GM12878 (cell line): ENCODE data around the gene SELENOK. TPM values are rescaled to one million over a fixed set of nuclear protein-coding genes. Genes with fewer than 3 reads are reported as not detected.

Experiments used
- ATAC-seq: fragments of 200-7000 bp; cut with Tn5 transposase; 3 replicates; pipeline ENCODE4 v1.9.1; 2020; ENCODE audit warnings: mild to moderate bottlenecking, moderate library complexity
- BruUV-seq: library from RNA; stranded (reverse); fragments of 400-500 nt; replicated peaks from 2 replicates; lab custom pipeline; 2021; lab: Mats Ljungman, UMichigan
- CTCF ChIA-PET: fragments of 300-600 bp; sonication (Branson Sonifier 250); formaldehyde crosslinking; extraction: SDS; loops from one replicate; lab custom pipeline; 2021; ENCODE audit warnings: inconsistent platforms; lab: Yijun Ruan, JAX
- POLR2A ChIA-PET: fragments of 350-600 bp; formaldehyde crosslinking; extraction: SDS; loops from one replicate; lab custom pipeline; 2021; ENCODE audit warnings: inconsistent platforms; lab: Charles Lee
- RAD21 ChIA-PET: fragments of 300-600 bp; sonication (Branson Sonifier 250); formaldehyde crosslinking; loops from one replicate; lab custom pipeline; 2023; ENCODE audit warnings: antibody characterized with exemption; ENCODE audit not compliant: unreplicated experiment; lab: Charles Lee
- SMC1A ChIA-PET: fragments of 300-600 bp; sonication (Branson Sonifier 250); formaldehyde crosslinking; loops from one replicate; lab custom pipeline; 2023; ENCODE audit not compliant: unreplicated experiment, uncharacterized antibody; lab: Charles Lee
- DNase-seq: peaks from one replicate; pipeline ENCODE4 v3.0.0-alpha.2; 2011; ENCODE audit warnings: low read depth, low spot score
- FAIRE-seq: peaks from 3 replicates; lab custom pipeline; 2011; peaks lifted over from hg19 to GRCh38; lab: Jason Lieb, UNC
- H2AFZ ChIP-seq: 2 replicates; pipeline ENCODE4 v1.6.0; 2011; ENCODE audit warnings: low read depth, low read length, control low read depth; ENCODE audit not compliant: control insufficient read depth
- H3K27ac ChIP-seq: 2 replicates; pipeline ENCODE4 v1.5.1; 2011; ENCODE audit warnings: control low read depth; ENCODE audit not compliant: control insufficient read depth, insufficient read depth
- H3K27me3 ChIP-seq, 2 experiments: replicated peaks in 1 of 2; 2 replicates each; pipeline versions ENCODE4 v1.6.0 to v1.6.1; 2011; ENCODE audit warnings: low read length in 1 of 2; ENCODE audit not compliant: control insufficient read depth in 2 of 2, insufficient read depth in 2 of 2
- H3K36me3 ChIP-seq, 2 experiments: 2 replicates each; pipeline ENCODE4 v1.5.1; 2011; ENCODE audit warnings: low read length in 1 of 2; ENCODE audit not compliant: control insufficient read depth in 2 of 2, insufficient read depth in 2 of 2
- H3K4me1 ChIP-seq: 2 replicates; pipeline ENCODE4 v1.6.1; 2011; ENCODE audit warnings: mild to moderate bottlenecking, low read length, moderate library complexity, mixed read lengths; ENCODE audit not compliant: control insufficient read depth, insufficient read depth
- H3K4me2 ChIP-seq: 2 replicates; pipeline ENCODE4 v1.6.0; 2011; ENCODE audit warnings: control low read depth; ENCODE audit not compliant: control insufficient read depth, insufficient read depth
- H3K4me3 ChIP-seq: fragments of 200-600 bp; sonication (generic); 2 replicates; pipeline ENCODE4 v1.5.1; 2016
- H3K79me2 ChIP-seq: 2 replicates; pipeline ENCODE4 v1.6.0; 2011; ENCODE audit warnings: low read length; ENCODE audit not compliant: control insufficient read depth, insufficient read depth
- H3K9ac ChIP-seq: 2 replicates; pipeline ENCODE4 v1.8.0; 2011; ENCODE audit warnings: low read length, control low read depth, mixed read lengths; ENCODE audit not compliant: control insufficient read depth, insufficient read depth
- H3K9me3 ChIP-seq: replicated peaks from 3 replicates; pipeline ENCODE4 v1.5.1; 2011; ENCODE audit warnings: mild to moderate bottlenecking, low read length; ENCODE audit not compliant: control insufficient read depth, insufficient read depth
- H4K20me1 ChIP-seq: 2 replicates; pipeline ENCODE4 v1.6.0; 2011; ENCODE audit not compliant: control insufficient read depth, insufficient read depth
- HDGF ChIP-seq: fragments of 450-650 bp; IDR thresholded peaks from 2 replicates; pipeline ENCODE4 v1.6.1; 2016; ENCODE audit warnings: antibody characterized with exemption
- ZNF592 ChIP-seq: fragments of 450-650 bp; IDR thresholded peaks from 2 replicates; pipeline ENCODE4 v1.6.1; 2017; ENCODE audit warnings: mild to moderate bottlenecking, moderate library complexity
- WGBS: methylation state at CpG from one replicate; pipeline ENCODE4 v1.1.6; 2016; ENCODE audit warnings: low lambda C conversion rate; ENCODE audit not compliant: insufficient replicate concordance, insufficient coverage; ENCODE audit errors: missing lambda C conversion rate; 5-methylcytosine and 5-hydroxymethylcytosine counted together
- in situ Hi-C: fragments of 300-500 bp; cut with MboI; formaldehyde crosslinking; loops from 9 replicates; pipeline ENCODE4 v1.14.3; 2018; ENCODE audit warnings: mixed read lengths
- intact Hi-C: fragments of 100-400 bp; cut with micrococcal nuclease; formaldehyde crosslinking; loops from one replicate; pipeline ENCODE4 v1.14.2; 2022; ENCODE audit not compliant: unreplicated experiment
- polyA plus RNA-seq, 11 experiments: library from polyadenylated mRNA; depleted of rRNA in 4 of 11; unstranded in 6 of 11; stranded (reverse) in 5 of 11; fragments of >200 nt; fragmentation: Nextera tagmentation in 4 of 11; fragmentation: Illumina TruSeq in 1 of 11; extraction: Ambion mirVana in 4 of 11; extraction: Trizol in 1 of 11; gene quantifications; 1 replicate in 1 of 11; 2 replicates in 10 of 11; pipeline versions ENCODE4 v1.2.1 to v1.2.3, GENCODE V29; 2011 to 2016; ENCODE audit warnings: inconsistent platforms in 2 of 11, missing spikeins in 2 of 11, low read depth in 1 of 11
- total RNA-seq, 4 experiments: library from RNA; depleted of rRNA in 3 of 4; stranded (reverse); fragments of >200 nt in 3 of 4; fragmentation: Illumina TruSeq in 1 of 4; extraction: Trizol in 1 of 4; gene quantifications; 2 replicates each; pipeline versions ENCODE4 v1.2.1 to v1.2.3, GENCODE V29; 2013 to 2021
- TF ChIP-seq, protein P1 (sequence below): fragments of 450-650 bp; IDR thresholded peaks from 2 replicates; pipeline ENCODE4 v1.6.1; 2016; ENCODE audit warnings: mild to moderate bottlenecking

The SELENOK gene
- total and polyA plus RNA-seq, 10 of the 15 experiments (the other 5 are each of a cell fraction or from before 2014, with no cell fraction given) = 35.4 to 322 (median 101) TPM

GRCh38 chr3:53844262-53845102 is 47.2 kb downstream of the SELENOK start:
- Histone ChIP-seq H3K27ac (peak overlapping the region; percentile 55), H3K79me2 (peaks cover 18% of the 10 kb centered on the region), H3K36me3 (no peaks in the 10 kb centered on the region), H4K20me1 (no peaks in the 10 kb centered on the region), H2AFZ (no peak overlapping the region; the same call in 1 of the 2 replicates), H3K27me3 (no peaks in the 10 kb centered on the region), H3K4me3 (peak overlapping the region; percentile 73), H3K9me3 (no peaks in the 10 kb centered on the region), H3K4me2 (peak overlapping the region; percentile 82), H3K4me1 (peaks cover 39% of the 10 kb centered on the region), H3K9ac (peak overlapping the region; percentile 40; the same call in 1 of the 2 replicates)
- ChIA-PET CTCF (interaction anchor here (0.7 to 2.5 kb wide), 19 partner anchors 9 to 499 kb away, joined by 3 to 9 read pairs (median 4); no protein-coding TSS in a partner anchor), SMC1A (interaction anchor here (0.9 to 3.5 kb wide), 21 partner anchors 9 to 500 kb away, joined by 3 to 26 read pairs (median 4); partner anchors contain the start of gene SELENOK), RAD21 (interaction anchor here (0.8 to 5.1 kb wide), 19 partner anchors 15 to 290 kb away, joined by 3 to 41 read pairs (median 4); partner anchors contain the start of genes ACTR8 and SELENOK), POLR2A (interaction anchor here (1.0 to 4.1 kb wide), 11 partner anchors 9 to 196 kb away, joined by 3 to 30 read pairs (median 5); partner anchors contain the start of gene SELENOK)
- intact Hi-C loops (loop anchor here (2.0 to 10.0 kb wide), 3 partner anchors 38 to 100 kb away; partner anchors contain the start of gene ACTR8), in situ Hi-C loops (no loop called here)
- FAIRE-seq (no peak), DNase-seq (no peak), ATAC-seq (peak; percentile 16)
- 65% methylated on average over 9 of the region's 9 CpGs for WGBS
- BruUV-seq = TSS peak; percentile 59
- TF ChIP-seq, protein P1, sequence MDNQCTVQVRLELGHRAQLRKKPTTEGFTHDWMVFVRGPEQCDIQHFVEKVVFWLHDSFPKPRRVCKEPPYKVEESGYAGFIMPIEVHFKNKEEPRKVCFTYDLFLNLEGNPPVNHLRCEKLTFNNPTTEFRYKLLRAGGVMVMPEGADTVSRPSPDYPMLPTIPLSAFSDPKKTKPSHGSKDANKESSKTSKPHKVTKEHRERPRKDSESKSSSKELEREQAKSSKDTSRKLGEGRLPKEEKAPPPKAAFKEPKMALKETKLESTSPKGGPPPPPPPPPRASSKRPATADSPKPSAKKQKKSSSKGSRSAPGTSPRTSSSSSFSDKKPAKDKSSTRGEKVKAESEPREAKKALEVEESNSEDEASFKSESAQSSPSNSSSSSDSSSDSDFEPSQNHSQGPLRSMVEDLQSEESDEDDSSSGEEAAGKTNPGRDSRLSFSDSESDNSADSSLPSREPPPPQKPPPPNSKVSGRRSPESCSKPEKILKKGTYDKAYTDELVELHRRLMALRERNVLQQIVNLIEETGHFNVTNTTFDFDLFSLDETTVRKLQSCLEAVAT = peak; percentile 50; the same call in 1 of the 2 replicates
- no peak for TF ChIP-seq ZNF592
- peak; percentile 84; the same call in 1 of the 2 replicates for TF ChIP-seq HDGF
